Transverse colon (tissue), 4 donors: ENCODE measurements around the gene AADACL3.

ENCODE experiments used
- EP300 ChIP-seq: sonication (generic); formaldehyde crosslinking; IDR thresholded peaks from one replicate; pipeline ENCODE4 v1.6.1; 2017; ENCODE audit warnings: antibody characterized with exemption, low read depth
- POLR2A ChIP-seq: fragments of 450-650 bp; IDR thresholded peaks from one replicate; pipeline ENCODE4 v1.6.1; 2016; ENCODE audit warnings: antibody characterized with exemption, mild to moderate bottlenecking, moderate library complexity
- POLR2AphosphoS5 ChIP-seq, 3 donors: sonication (generic); formaldehyde crosslinking; IDR thresholded peaks; one replicate each; pipeline ENCODE4 v1.6.1; 2016; ENCODE audit warnings: antibody characterized with exemption in 3 of 3
- TF ChIP-seq, protein P1 (sequence below), 5 experiments: fragments of 200-600 bp in 3 of 5; fragments of 450-650 bp in 2 of 5; sonication (generic) in 3 of 5; IDR thresholded peaks; 1 replicate in 2 of 5; 2 replicates in 3 of 5; pipeline ENCODE4 v1.5.1; 2016 to 2017; ENCODE audit warnings: antibody characterized with exemption in 5 of 5, inconsistent platforms in 3 of 5, mild to moderate bottlenecking in 2 of 5, moderate library complexity in 1 of 5

- TF ChIP-seq POLR2AphosphoS5 (IDR thresholded peaks at IDR 0.05), result no peak
- TF ChIP-seq, protein P1, sequence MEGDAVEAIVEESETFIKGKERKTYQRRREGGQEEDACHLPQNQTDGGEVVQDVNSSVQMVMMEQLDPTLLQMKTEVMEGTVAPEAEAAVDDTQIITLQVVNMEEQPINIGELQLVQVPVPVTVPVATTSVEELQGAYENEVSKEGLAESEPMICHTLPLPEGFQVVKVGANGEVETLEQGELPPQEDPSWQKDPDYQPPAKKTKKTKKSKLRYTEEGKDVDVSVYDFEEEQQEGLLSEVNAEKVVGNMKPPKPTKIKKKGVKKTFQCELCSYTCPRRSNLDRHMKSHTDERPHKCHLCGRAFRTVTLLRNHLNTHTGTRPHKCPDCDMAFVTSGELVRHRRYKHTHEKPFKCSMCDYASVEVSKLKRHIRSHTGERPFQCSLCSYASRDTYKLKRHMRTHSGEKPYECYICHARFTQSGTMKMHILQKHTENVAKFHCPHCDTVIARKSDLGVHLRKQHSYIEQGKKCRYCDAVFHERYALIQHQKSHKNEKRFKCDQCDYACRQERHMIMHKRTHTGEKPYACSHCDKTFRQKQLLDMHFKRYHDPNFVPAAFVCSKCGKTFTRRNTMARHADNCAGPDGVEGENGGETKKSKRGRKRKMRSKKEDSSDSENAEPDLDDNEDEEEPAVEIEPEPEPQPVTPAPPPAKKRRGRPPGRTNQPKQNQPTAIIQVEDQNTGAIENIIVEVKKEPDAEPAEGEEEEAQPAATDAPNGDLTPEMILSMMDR (IDR thresholded peaks at IDR 0.05), result no peak
- TF ChIP-seq POLR2A, result no peak
- no peak for TF ChIP-seq EP300
Observed at GRCh38 chr1:12760256-12760795, 44.4 kb downstream of the AADACL3 start.
